ENCODE results near the gene COX7B2.

- TF ChIP-seq POLR2AphosphoS5 (IDR thresholded peaks at IDR 0.05; ENCODE audit: borderline replicate concordance, low read depth, low read length) (no peak), EZH2 (IDR thresholded peaks at IDR 0.05) (no peak)
These were observed 189.0 kb downstream of the COX7B2 start for GRCh38 chr4:46720055-46720454.

Data from SK-N-MC (cell line).